Measurements from ENCODE around the gene MEF2A. TPM values are rescaled to one million over a fixed set of nuclear protein-coding genes. Genes with fewer than 3 reads are reported as not detected.

The MEF2A gene
- total RNA-seq, 4 donors from 2014 or later = 71.9 to 126 (median 103) TPM

GRCh38 chr15:99644913-99645542, 79.2 kb downstream of the MEF2A start:
- intact Hi-C loops (cut with DNase I; ENCODE audit: low total_unique reads) = no loop called here
- 58 to 63% methylated on average over 2 of the region's 2 CpGs for WGBS, 2 donors
- no peak overlapping the region for H3K4me3 ChIP-seq (ENCODE audit: low read depth, poor library complexity, severe bottlenecking)
- DNase-seq (ENCODE audit: low spot score in 2 of 2) = no peak
- no peak for TF ChIP-seq POLR2A (IDR thresholded peaks at IDR 0.05)
- TF ChIP-seq, protein P1, sequence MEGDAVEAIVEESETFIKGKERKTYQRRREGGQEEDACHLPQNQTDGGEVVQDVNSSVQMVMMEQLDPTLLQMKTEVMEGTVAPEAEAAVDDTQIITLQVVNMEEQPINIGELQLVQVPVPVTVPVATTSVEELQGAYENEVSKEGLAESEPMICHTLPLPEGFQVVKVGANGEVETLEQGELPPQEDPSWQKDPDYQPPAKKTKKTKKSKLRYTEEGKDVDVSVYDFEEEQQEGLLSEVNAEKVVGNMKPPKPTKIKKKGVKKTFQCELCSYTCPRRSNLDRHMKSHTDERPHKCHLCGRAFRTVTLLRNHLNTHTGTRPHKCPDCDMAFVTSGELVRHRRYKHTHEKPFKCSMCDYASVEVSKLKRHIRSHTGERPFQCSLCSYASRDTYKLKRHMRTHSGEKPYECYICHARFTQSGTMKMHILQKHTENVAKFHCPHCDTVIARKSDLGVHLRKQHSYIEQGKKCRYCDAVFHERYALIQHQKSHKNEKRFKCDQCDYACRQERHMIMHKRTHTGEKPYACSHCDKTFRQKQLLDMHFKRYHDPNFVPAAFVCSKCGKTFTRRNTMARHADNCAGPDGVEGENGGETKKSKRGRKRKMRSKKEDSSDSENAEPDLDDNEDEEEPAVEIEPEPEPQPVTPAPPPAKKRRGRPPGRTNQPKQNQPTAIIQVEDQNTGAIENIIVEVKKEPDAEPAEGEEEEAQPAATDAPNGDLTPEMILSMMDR (IDR thresholded peaks at IDR 0.05) = no peak

DNA sequence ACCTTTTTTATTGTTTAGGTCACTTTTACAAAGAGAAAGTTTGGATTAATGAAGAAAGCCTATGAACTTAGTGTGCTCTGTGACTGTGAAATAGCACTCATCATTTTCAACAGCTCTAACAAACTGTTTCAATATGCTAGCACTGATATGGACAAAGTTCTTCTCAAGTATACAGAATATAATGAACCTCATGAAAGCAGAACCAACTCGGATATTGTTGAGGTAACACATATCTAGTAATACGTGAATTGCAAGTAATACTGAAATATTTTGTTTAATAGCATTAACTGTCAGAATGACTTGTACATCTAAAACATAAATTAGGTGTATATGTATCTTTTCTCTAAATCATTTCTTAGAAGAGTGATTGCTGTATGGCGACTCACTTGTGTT, 79.8 kb downstream of the MEF2A start:
- no peak for DNase-seq (ENCODE audit: low spot score in 2 of 2)
- WGBS, 2 donors = 90% methylated on average over 3 of the region's 3 CpGs
- TF ChIP-seq, protein P1 (IDR thresholded peaks at IDR 0.05) = no peak
- no peak for TF ChIP-seq POLR2A (IDR thresholded peaks at IDR 0.05)
- H3K4me3 ChIP-seq (ENCODE audit: low read depth, poor library complexity, severe bottlenecking) = no peak overlapping the region
- intact Hi-C loops (cut with DNase I; ENCODE audit: low total_unique reads) = no loop called here

- intact Hi-C loops (cut with DNase I; ENCODE audit: low total_unique reads) = no loop called here
- no peak overlapping the region for H3K4me3 ChIP-seq (ENCODE audit: low read depth, poor library complexity, severe bottlenecking)
- DNase-seq (ENCODE audit: low spot score in 2 of 2) = no peak
- TF ChIP-seq, protein P1 (IDR thresholded peaks at IDR 0.05) = no peak
- no peak for TF ChIP-seq POLR2A (IDR thresholded peaks at IDR 0.05)
Measured at GRCh38 chr15:99645951-99646350, 80.2 kb downstream of the MEF2A start.

- 69 to 77% methylated on average over 6 of the region's 6 CpGs for WGBS, 2 donors
- TF ChIP-seq POLR2A (IDR thresholded peaks at IDR 0.05) = no peak
- TF ChIP-seq, protein P1 (IDR thresholded peaks at IDR 0.05) = no peak
- intact Hi-C loops (cut with DNase I; ENCODE audit: low total_unique reads) = no loop called here
- DNase-seq (ENCODE audit: low spot score in 2 of 2) = no peak
- H3K4me3 ChIP-seq (ENCODE audit: low read depth, poor library complexity, severe bottlenecking) = no peak overlapping the region
Measured at GRCh38 chr15:99651023-99651807, 85.4 kb downstream of the MEF2A start.

- no peak for DNase-seq (ENCODE audit: low spot score in 2 of 2)
- intact Hi-C loops (cut with DNase I; ENCODE audit: low total_unique reads) = no loop called here
- 98 to 100% methylated on average over 1 of the region's 1 CpG for WGBS, 2 donors
- no peak for TF ChIP-seq POLR2A (IDR thresholded peaks at IDR 0.05)
- TF ChIP-seq, protein P1 (IDR thresholded peaks at IDR 0.05) = no peak
- no peak overlapping the region for H3K4me3 ChIP-seq (ENCODE audit: low read depth, poor library complexity, severe bottlenecking)
Measured at GRCh38 chr15:99656205-99656604, 90.4 kb downstream of the MEF2A start.

Measured in lower leg skin (tissue), 4 donors.